SIG-M5 treated with dmso at 0.1 percent for 504 hours (cell line): ENCODE results near the gene FMN2.
"Not testable (repeated sequence)": the region's sequence is repeated elsewhere in the genome, so short reads cannot be mapped to it uniquely, and the experiment has no call there.

Experiments used
- DNase-seq: peaks from one replicate; lab custom pipeline; 2025; ENCODE audit not compliant: unreplicated experiment; lab: John Stamatoyannopoulos, UW

FMN2 gene

DNA sequence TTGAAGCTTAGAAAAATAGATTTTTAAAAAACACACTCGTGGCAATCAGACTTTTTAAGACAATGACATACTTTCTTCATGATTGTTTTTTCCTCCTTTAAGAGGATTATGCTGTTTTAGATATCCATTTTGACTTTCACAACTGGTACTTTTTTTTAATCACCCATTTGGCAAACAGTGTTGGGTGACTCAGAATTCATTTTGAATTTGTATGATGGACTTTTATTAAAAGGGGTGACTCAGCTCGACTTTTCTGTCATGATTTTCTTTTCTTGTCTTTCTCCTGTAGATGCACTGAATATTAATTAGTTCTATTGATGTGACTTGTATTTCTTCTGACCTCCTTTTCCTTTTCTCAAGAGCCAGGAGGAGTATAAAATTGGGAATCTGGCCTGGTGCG is 44.7 kb downstream of the FMN2 start:
- DNase-seq = no peak

DNA sequence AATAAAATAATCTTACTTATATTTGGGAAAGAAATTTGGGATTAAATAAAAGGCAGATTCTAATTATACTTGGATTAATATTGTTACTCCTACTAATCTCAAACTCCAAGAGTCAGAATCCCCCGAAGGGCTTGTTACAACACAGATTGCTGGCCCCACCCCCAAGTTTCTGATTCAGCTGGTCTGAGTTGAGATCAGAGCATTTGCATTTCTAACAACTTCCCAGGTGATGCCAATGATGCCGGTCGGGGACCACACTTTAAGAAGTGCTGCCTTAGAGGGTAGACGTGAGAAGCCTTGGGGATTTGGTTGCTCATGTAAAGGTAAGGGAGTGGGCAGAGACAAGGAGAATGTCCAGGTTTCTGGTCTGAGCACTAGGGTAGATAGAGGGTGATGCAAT is 47.2 kb downstream of the FMN2 start:
- no peak for DNase-seq

DNA sequence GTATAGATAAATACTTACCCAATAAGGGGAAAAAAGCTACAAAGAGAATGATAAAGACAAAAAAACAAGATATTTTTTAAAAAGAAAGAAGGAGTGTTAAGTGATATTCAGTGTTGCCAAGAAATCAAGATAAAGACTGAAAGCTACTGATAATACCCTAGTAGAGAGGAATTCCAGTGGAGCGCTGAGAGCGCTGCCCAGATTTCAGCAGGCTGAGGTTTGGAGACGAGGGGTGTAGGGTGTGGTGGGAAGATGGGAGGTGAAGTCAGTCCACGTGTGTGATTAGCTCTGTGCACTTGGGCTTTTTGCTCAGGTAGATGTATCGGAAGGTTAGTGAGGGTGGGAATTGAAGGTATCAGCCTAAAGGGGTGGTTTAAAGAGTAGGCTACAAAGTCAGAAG is 47.8 kb downstream of the FMN2 start:
- no peak for DNase-seq

DNA sequence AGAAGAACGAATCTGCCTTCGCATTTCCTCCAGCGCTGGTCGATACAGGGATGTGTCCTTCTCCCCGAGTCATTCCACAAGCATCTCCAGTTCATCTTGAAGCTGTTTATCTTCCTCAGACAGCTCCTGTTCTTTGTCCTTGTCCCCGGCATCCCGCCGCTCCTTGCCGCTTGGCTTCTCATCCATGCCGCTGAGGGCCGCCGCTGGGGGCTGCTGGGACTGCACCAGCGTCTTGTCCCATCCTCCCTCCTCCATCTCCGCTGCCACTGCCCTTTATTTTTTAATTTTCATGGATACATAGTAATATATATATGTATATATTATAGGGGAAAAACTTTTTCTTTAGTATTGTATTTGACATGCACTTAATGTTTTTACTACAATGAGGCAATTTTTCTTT is 53.4 kb downstream of the FMN2 start:
- no peak for DNase-seq

DNA sequence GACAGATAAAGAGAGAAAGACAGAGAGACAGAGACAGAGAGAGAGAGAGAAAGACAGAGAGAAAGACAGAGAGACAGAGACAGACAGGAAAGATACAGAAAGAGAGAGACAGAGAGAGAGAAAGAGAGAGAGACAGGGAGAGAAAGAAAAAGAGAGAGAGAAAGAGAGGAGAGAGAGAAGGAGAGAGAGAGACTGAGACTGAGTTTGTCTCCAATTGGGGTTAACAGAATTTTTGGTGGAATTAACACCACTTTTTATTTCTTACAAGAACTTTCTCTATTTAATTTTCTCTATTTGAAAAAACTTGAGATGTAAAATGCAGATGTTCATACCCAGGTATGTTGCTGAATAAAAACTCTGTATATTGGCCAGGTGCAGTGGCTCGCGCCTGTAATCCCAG is 56.6 kb downstream of the FMN2 start:
- DNase-seq = no peak

DNA sequence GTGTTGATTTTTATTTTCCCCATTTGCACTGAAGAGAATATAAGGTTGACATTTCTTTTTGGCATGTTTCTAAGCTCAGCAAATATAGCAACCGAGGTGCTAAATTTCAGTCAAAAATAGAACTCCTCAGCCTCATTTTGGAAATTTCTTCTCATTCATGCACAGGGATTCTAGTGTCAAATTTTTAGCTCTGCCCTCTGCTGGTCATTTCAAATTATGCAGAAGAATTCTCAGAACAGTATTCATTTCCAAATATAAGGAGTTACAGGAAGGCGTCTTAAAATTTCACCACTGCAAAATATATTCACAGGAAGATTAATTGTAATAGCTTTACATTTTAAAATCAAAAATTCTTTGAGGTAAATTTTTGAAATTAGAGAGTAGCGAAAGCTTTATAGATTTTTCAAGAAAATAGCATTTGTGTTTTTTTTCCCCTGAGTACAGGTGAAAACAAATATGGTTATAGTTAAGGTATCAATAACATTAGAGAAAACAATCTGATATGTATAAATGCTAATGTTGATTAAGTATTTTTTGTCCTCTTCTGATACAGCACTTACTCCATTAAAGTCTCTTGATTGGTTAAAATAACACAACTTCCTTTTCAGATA is 57.9 kb downstream of the FMN2 start:
- DNase-seq = peak; percentile 52

DNA sequence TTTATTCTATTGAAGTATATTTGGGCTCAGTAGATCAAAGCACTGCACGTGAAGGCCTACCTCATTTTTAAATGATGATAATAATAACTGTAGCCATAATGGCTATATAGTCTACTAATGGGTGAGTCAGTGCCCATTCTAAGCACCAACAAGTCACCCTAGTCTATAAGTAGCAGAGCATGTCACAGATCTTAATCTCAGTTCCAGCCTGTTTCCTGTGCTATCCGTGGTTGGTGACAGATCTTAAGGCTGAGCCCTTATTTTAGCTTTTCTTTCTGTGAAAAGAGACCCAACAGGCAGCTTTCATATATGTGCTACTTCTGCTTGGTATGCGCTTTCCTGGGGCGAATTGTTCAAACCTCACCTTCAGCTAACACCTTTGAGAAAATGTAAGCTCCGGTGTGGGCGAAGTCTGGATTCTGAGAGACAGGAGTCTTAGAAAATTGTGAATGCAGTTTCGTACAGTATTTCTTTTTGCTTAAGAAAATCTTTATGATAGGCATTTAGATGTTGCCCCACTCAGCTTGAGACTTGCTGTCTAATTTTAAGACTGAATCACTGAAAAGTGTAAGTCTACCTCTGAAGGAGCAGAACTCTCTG is 59.6 kb downstream of the FMN2 start:
- no peak for DNase-seq

DNA sequence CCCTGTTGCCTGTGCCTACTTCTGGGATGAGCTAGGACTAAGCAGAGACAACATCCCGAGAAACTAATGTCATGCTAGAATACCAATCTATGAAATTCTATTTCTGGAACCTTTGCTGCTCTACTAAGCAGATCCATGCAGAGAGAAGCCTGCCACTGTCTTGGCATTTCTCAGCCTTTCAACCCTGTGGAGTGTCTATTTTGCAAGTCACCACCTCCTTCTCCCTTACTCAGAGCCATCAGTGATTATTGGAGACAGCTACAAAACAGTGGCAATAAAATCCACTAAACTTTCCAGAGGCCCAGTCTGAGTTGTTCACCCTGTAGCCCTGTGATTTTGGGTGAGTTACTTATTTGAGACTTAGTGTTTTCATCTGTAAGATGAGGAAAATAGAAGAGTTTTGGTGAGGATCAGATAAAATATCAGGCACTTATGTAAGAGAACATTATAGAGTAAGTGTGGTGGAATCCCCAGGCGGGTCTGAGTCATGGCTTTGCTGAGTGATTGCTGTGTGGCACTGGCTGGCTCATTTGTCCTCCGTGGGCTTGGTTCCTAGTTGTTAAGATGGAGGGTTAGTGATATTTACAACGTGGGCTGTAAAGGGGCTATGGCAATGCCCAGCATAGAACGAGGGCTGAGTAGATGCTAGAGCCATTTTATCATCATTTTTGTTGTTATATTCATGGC is 61.1 kb downstream of the FMN2 start:
- DNase-seq = no peak

DNA sequence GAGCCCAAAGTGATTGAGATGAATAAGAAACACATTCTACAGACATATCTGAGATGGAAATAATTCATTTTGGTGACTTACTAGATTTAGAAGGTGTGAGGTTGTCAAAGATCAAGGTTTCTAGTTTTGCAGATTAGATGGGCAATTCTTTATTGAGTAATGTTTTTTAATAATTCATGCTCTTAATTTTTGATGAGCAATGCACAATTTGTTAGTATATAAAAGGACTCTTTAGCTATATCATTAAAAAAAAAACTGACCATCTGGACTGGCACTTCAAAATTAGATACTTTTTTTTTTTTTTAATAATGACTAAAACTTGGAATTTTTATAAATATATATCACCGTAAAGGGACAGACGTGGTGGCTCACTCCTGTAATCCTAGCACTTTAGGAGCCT is 63.9 kb downstream of the FMN2 start:
- no peak for DNase-seq

DNA sequence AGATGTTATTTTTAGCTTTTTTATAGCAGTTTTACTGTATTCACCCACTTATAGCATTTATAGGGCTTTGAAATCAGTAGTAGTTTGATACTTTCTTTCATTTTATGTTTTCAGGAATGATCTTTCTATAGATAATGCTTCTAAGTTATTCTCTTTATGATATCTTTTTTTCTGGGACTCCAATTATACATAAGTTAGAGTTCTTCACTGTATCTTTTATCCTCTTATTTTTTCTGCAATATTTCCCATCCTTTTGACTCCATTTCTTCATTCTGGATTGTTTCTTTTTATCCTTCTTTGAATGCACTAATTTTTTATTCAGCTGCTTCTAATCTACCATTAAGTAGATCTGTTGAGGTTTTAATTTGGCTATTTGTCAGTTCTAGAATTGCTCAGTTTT is 73.1 kb downstream of the FMN2 start:
- no peak for DNase-seq

DNA sequence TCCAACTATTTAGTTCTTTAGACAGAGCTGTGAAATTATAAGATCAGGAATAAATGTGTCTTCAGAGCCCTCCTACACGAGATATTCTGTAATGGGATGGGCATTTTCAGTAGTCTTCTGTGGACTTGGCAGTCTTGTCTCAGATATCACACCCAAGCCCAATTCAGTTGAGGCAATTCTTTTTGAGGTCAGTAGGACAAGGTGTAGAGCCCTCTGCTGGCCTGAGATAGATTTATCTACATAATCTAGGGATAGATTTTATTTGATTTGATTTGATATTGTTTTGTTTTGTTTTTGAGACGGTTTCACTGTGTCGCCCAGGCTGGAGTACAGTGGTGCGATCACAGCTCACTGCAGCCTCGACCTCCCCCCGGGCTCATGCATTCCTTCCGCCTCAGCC is 77.5 kb downstream of the FMN2 start:
- no peak for DNase-seq

DNA sequence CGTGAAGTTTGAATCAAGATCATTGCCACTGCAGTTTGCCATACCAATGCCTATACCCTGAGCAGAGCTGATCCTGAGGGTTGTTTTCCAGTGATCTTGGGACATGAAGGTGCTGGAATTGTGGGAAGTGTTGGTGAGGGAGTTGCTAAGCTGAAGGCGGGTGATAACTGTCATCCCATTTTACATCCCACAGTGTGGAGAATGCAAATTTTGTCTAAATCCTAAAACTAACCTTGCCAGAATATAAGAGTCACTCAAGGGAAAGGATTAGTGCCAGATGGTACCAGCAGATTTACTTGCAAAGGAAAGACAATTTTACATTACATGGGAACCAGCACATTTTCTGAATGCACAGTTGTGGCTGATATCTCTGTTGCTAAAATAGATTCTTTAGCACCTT is 78.6 kb downstream of the FMN2 start:
- DNase-seq = no peak

DNA sequence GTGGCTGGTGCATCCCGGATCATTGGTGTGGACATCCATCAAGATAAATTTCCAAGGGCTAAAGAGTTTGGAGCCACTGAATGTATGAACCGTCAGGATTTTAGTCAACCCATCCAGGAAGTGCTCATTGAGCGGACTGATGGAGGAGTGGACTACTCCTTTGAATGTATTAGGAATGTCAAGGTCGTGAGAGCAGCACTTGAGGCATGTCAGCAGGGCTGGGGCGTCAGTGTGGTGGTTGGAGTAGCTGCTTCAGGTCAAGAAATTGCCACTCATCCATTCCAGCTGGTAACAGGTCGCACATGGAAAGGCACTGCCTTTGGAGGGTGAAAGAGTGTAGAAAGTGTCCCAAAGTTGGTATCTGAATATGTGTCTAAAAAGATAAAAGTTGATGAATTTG is 79.1 kb downstream of the FMN2 start:
- no peak for DNase-seq

DNA sequence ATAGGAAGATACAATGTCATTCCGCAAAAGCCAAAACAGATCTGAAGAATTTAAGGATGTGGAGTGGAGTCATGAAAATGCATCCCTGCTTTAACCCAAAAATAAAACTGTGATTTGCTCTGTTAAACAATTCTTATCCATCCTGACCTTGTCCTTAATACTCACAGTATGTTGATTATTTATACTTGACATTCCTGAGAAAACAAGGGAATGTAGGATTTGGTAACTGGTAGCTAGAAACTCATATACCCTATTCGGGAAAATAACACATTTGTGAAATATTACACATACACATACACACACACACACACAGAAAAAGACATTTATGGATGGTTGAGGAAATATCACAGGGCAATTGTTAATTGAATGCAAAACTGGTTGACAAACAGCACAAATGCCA is 80.2 kb downstream of the FMN2 start:
- DNase-seq = no peak

DNA sequence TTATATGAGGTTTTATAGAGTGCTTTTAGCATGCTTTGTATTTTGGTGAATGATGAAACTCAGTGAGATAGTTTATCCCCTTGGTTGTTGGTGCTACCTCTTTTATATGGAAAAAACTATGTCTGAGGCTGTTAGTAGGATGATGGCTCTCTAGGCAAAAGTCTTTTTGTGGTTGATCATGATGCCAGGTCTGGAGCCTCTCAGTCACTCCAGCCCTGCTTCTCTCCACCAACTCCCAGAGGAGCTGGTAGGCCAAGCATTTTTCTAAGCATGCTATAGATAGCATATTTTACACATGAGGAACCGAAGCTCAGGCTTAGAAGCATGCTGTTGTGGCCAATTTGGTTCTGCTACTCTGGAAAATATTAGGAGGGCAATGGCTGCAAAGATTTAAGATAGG is 82.2 kb downstream of the FMN2 start:
- no peak for DNase-seq

DNA sequence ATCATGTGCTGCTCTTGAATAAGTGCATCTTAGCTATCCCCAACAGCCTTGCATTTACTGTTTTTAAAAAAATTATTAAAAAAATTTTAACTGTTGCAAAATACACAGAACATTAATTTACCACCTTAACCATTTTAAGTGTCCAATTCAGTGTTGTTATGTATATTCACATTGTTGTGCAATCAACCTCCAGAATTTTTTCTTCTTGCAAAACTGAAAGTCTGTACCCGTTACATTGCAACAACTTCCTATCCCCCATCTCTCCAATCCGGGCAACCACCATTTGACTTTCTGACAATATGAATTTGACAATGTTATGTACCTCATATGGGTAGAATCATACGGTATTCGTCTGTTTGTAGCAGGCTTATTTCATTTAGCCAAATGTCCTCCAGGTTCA is 83.1 kb downstream of the FMN2 start:
- peak; percentile 49 for DNase-seq

DNA sequence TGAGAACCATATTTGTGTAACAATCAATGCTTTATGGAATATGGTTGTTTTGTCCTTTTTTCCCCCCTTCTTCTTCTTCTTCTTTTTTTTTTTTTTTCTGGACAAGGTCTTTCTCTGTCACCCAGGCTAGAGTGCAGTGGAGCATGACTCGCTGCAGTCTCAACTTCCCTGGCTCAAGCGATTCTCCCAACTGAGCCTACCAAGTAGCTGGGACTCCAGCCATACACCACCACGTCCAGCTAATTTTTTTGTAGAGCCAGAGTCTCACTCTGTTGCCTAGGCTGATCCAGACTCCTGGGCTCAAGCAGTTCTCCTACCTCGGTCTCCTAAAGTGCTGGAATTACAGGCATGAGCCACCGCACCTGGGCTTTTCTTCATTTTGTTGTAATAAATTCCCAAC is 86.7 kb downstream of the FMN2 start:
- no peak for DNase-seq

DNA sequence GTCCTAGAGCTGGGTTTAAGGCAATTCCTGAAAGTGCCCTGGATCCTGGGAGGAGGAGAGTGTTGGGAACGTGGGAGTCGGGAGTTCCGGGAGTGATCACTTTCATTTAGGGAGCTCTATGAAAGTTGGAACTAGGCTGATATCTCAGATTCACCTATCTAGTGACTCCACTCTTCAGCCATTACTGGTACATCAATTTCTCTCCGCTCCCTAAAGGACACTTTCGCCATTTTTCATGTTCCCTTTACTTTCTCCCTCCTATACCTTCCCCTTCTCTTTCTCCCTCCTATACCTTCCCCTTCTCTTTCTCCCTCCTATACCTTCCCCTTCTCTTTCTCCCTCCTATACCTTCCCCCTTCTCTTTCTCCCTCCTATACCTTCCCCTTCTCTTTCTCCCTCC is 93.0 kb downstream of the FMN2 start:
- not testable (repeated sequence) for DNase-seq

DNA sequence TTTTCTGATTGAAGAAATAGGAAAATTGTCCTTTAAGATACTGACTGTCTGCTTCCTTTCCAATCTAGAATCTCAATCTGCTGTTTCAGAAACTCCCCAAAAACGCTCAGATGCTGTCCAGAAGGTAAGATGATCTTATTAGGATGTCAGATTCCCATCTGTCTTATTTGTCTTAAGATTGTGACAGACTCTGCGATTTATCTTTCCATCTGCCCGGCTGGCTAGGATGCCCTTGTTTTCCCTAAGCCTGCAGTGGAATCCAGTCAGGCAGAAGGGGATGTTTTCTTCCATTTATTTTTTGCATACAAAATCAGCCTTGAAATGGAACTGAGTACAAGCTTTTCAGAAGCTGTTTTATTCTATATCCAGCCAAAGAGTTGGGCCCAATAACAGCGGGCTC is 96.5 kb downstream of the FMN2 start:
- no peak for DNase-seq

DNA sequence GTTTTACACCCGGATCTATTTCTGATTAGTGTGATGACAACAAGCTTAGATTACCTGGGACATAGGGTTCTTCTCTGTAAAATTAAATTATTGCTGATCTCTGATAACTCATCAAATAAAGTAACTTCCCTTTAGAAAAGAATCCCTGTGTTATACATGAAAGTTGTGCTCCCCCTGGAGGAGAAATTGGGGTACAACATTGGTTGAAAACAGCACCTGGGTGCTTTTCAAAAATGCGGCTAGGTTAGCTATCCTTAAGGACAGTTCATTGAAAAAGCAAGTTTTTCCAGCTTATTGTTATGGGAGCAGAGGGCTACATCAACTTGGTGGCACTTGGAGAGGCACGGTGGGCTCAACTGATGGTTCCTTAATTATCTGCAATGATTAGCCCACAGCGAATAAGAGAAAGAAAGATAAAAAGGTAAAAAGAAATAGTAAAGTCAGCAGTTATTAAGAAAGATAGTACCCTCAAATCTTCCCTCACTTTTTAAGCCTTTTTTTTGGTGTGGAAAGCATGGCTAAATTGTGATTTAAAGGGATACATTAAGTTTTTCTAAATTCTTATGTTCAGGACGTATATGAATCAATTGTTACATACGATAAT is 97.8 kb downstream of the FMN2 start:
- DNase-seq = peak; percentile 43

DNA sequence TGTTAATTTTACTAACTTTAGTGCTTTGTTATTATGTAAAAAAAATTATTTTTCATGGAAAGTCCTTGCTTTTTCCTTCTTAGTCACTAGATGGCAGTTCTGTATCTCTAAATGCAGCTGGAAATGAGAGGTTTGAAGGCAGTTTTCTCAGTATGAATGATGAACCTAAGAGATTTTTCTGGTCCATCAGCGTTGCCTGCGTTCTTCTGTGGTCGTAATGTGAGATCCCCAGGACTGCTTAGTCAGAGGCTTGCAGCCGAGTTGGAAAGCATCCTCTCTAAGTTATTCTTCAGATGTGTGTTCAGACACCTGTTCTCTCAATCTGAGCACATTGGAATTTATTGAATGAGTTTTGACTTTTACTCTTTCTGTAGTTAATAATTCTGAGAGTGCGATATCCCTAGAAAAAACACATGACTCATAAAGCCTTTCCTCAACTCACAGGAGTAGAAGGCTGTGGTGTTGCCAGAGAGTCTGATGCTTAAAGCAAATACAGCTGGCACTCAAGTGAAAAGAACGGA is 99.3 kb downstream of the FMN2 start:
- DNase-seq = peak; percentile 35

DNA sequence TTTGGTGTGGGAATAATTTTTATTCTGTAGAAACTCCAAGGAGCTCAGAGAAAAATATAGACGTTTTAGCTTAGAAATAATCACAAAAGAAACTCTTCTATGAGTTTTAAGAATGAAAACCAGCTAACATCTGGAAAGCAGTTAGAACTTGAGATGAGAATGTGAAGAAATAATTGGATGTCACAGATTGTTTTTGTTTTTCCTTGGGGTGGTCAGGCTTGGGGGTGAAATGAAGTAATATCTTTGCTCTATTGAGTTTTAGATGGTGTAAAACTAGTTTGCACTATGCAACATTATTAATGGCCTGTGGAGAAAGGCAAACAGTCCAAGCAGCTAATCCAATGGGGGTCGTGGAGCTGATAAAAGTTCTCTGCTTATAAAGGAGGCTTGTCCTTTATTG is 101.2 kb downstream of the FMN2 start:
- DNase-seq = no peak
